ENCODE data around the gene DUSP22. TPM values are rescaled to one million over a fixed set of nuclear protein-coding genes. Genes with fewer than 3 reads are reported as not detected.
"Not testable (repeated sequence)": the region's sequence is repeated elsewhere in the genome, so short reads cannot be mapped to it uniquely, and the experiment has no call there.

DUSP22 gene
- polyA plus RNA-seq, 1 donor, result 32.6 TPM

- not testable (repeated sequence) for DNase-seq
These were observed 33.0 kb downstream of the DUSP22 start for GRCh38 chr6:325161-325860.

GRCh38 chr6:326066-326465 lies 33.8 kb downstream of the DUSP22 start:
- not testable (repeated sequence) for DNase-seq

DNA sequence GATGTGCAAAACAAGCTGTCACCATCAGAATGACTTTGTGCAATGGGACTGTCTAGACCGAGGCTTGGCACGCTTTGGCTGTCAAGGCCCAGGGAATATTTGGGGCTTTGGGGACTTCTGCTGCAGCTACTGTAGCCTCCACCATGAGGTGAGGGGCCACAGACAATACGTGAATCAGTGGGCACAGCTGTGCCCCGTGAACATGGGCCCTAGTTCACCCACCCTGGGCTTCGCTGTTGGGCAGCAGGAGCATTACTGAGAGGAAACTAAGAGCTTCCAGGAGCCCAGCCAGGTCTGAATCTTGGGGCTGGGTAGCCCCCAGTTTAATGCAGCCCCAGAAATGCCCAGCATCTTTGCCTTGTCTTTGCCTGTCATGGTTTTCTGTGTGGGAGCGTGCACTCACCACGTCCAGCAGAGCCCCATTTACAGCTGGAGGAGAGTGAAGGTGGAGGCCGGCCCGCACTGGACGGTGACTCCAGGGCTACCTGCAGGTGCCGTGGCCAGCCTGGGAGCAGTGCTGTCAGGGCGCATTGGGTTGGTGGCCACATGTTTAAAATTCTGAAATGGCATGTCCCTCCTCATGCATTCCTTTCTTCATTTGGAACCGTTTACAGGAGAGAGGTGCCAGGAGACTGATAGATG lies 34.7 kb downstream of the DUSP22 start:
- no peak for DNase-seq

DNA sequence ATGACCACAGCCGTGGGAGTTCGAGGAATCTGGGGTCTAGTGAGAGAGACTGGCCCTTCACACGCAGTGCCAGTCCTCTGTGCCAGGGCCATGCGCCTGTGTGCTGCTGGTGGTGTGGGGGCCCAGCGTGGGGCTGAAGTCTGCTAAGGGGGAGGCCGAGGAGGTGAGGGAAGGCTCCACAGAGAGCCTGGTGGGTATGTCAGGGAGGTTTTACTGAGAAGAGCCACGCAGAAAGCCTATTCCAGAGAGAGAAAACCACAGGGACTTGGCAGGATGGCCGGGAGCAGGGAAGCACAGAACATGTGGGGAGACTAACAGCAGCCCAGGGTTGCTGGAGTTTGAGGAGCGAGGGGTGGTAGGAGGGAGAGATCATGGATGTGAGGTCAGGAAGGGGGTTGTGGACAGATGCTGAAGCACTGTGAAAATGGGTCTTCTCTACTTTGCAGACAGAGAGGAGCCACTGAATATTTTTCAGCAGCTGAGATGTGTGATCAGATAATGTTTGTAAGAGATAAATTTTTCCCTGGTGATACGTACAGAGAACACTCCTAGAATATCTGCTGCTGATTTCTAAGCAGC lies 35.3 kb downstream of the DUSP22 start:
- DNase-seq, result no peak

DNA sequence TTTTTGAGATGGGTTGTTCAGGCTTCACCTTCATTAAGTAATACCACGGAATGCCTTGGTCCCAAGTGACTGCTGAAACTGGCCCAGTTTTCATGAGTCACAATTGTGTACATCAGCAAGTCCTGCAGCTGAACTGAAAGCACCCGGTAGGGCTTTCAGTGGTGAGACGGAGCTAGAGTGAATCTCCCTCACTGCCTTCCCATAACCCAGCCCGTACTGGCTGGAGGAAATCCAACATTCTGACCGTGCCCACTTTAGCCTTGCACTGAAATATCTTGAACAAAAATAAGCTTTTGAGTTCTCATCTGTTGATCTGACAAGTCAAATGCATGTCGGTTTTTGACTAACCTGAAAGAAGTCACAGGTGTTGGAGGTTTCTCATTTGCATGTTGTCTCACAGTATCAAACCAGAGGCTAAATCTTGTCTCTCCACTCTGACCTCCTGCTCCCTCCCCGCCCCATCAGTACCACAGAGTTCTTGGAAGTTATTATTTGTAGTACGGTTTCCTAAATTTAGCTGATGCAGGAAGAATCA lies 35.9 kb downstream of the DUSP22 start:
- DNase-seq, result peak; percentile 19

DNA sequence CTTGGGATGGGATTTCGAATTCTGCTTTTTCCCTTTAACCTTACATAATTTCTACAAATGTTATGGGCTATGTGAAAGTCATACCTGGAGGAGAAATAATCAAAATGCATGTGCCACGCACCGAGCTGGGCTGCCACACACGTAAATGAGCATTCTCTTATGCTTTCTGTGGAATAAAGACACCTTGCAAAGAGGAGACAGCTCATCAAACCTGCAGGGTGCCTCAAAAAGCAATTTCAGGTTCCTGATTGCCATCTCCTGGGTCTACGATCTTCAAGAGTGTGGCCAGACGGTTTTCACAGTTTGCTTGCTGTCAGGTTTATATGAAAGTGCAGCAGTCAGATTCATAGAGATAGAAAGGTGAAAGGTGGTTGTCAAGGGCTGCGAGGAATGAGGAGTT lies 36.6 kb downstream of the DUSP22 start:
- no peak for DNase-seq

- peak; percentile 38 for DNase-seq
These were observed 37.8 kb downstream of the DUSP22 start for GRCh38 chr6:329888-330691.

DNA sequence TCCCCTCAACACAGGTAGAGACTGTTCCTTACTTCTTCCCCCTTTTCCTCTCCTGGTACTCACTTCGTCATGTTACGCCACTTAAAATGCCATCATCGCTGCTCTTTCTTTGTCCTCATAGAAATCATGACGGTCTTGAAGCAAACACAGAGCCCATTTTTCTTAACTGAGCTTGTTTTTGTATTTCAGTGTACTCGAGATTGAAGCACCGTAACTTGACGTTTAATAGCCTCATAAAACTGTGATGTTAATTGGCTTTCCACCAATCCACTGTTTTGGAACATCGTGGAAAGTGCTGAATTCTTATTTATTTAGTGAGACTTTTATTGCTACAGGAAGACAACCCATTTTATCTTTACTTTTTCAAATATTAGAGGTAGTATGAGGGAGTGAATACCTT lies 38.7 kb downstream of the DUSP22 start:
- no peak for DNase-seq

GRCh38 chr6:331622-332521 lies 39.6 kb downstream of the DUSP22 start:
- no peak for DNase-seq

- no peak for DNase-seq
These were observed 40.4 kb downstream of the DUSP22 start for GRCh38 chr6:332671-333070.

DNA sequence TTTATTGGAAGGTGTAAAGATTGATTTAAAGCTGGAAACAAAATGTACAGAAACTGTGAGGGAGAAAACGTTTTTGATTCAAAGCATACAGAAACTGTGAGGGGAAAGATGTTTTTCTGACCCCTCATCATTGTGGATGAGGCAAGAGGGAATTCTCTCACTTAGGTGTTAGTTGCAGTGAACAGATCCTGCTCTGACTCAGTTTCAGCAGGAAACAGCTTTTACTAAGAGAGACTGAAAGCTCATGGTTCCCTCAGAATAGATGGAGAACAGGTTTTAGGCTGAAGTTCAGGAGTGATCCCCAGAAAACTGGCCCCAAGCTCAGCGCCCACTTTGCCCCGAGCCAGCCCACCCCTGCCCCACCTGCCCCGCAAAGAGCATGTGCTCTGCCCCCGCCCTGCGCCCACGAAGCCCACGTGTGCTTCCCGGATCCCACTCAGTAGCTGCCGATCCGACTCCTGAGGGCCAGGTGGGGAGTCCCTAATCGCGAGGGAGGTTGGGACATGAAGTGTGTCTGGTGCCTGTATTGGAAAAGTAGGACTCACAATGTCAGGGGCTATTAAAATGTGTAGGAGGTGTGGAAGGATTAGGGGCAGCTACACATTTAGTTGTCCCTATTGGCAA lies 41.2 kb downstream of the DUSP22 start:
- no peak for DNase-seq

- DNase-seq, result no peak
These were observed 42.5 kb downstream of the DUSP22 start for GRCh38 chr6:334536-335510.

DNA sequence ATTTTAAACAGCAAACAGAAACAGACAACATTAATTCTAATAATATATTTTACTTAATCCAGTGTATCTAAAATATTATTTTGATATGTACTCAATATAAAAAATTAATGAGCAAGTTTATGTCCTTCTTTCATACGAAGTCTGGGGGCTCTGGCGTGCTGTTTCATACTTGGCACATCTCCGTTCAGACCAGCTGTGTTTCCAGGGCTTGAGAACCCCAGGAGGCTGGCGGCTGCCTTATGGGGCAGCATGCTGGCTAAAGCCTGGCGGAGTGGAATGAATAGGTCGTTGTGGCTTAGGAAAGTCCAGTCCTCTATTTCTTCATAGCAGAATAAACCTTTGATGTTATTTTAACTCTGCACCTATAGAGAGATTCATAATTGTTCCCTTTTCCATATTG lies 43.3 kb downstream of the DUSP22 start:
- no peak for DNase-seq

DNA sequence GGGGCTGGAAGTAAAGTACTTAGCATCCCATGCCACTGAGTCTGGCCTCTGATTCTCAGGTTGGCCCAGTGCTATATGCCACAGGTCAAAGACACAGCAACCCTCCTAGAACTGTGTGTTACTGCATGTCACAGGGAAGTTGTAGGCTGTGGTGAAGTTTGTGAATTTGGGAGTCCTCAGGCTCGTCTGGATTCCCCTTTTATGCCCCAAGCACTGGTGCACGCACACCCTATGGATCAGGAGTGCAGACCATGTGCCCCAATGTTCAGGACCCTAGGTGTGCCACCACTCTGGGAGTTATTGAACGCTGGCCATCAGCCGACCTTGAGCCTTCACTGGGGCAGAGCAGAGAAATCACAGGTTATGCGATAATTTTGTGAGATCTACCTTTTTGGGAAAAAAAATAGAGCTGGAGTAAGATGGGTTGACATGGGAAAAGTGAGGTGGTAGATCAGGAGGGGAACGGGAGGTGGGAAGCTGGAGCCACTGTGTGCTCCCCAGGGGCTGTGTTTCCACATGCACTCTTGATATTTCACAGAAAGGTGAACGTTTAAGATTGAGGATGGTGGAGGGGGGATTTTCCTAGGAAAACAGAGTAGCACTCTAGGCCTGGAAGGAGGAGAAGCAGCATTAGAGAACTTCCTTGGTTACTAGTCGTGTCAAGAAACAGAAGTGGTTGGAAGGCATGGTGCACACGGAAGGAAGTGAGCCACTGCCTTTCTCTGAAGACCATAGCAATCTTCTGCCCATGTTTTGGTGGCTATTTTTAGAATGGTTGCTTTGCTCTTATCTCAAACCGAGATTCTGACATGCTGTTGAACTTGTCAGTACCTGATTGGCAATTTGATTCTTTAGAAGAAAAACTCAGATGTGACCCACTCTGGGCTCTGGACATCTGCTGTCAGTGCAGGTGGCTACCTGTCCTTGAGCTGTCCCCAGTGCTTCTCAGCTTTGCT lies 44.1 kb downstream of the DUSP22 start:
- DNase-seq, result no peak

GRCh38 chr6:337805-338368 lies 45.6 kb downstream of the DUSP22 start:
- DNase-seq, result no peak

DNA sequence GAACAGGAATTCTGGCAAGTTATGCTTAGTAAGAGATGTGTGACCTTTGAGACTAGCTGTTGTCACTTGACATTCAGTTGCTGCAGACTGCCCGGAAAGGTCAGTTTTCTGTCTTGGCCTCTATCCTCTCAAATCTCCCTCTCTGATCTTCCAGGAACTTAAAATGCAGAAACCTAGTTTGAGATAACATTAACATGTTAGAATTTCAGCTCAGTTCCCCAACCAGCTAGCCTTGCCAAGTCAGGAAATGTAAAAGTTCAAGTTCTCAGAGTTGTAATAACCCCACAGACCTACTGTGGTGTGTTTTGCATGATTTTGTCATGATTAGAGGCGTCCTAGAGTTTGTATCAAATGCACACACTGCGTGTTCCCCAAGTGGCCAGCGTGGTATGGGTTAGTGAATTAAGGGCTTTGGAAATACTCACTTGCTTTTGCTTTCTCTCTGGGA lies 46.6 kb downstream of the DUSP22 start:
- no peak for DNase-seq

GRCh38 chr6:339480-339879 lies 47.2 kb downstream of the DUSP22 start:
- DNase-seq, result no peak

- no peak for DNase-seq
These were observed 48.1 kb downstream of the DUSP22 start for GRCh38 chr6:340186-340955.
